HG03045 (cell line): ENCODE results near the gene SLC15A1.
"Not testable (repeated sequence)": the region's sequence is repeated elsewhere in the genome, so short reads cannot be mapped to it uniquely, and the experiment has no call there.

Experiments used
- ATAC-seq: cut with Tn5 transposase; IDR thresholded peaks from one replicate; pipeline ENCODE4 v1.9.1; 2021; ENCODE audit warnings: mild to moderate bottlenecking, moderate library complexity; ENCODE audit not compliant: unreplicated experiment

The SLC15A1 gene

GRCh38 chr13:98755116-98755515, 2.6 kb upstream of the SLC15A1 start:
- no peak for ATAC-seq

GRCh38 chr13:98754468-98754867, 2.0 kb upstream of the SLC15A1 start:
- ATAC-seq: not testable (repeated sequence)

GRCh38 chr13:98751861-98752466, 508 bp downstream of the SLC15A1 start:
- ATAC-seq: no peak

DNA sequence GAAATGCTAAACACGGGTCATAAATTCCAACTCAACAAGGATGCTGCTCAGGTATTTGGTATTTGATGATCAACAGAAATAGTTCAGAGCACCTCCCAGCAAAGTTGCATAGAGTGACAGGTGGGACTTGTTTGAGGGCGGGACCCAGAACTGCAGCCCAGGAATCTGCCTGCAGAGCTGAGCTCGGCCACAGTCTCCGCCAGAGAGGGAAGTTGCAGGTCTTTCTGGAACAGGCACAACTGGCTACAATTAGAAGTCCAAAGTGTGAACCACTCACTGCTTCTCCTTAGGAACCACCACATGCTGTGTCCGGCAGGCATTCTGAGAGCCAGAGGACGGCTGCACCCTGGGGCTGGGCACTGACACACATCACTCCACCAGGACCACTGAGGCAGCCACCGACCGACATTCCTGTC, 1.1 kb downstream of the SLC15A1 start:
- no peak for ATAC-seq

- no peak for ATAC-seq
These were observed 3.0 kb downstream of the SLC15A1 start for GRCh38 chr13:98749501-98749900.

DNA sequence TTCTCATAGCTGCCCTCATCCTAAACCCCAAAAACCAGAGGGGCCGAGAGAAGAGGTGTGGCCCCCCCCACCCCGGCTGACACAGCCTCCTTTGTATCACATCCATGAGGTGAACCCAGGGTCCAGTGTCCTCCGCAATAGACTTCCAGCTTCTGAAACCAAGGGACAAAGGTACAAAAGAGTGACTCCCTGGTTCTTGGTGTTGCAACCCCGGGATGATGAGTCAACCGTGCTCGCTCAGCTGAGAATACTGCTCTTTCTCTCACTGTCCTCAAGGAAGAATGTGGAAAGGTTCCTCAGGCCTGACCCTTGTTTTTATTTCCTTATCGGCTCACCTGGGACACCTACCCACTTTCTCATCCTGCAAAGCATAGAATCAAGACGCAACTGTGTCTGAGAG, 5.5 kb downstream of the SLC15A1 start:
- no peak for ATAC-seq

- ATAC-seq: no peak
These were observed 9.1 kb downstream of the SLC15A1 start for GRCh38 chr13:98743377-98743776.

DNA sequence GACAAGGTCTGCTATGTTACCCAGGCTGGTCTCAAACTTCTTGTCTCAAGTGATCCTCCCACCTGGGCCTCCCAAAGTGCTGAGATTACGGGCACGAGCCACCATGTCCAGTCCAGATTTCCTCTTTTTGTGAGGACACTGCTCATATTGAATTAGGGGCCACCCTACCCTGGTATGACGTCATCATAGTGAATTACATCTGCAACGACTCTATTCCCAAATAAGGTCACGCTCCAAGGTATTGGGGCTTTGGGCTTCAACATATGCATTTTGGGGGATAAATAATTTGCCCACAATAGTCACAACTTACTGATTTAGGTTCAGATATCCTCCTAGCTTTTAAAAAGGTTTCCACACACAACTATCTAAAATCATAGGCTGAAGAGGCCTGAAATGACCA, 9.5 kb downstream of the SLC15A1 start:
- ATAC-seq: no peak

GRCh38 chr13:98741741-98742435, 10.6 kb downstream of the SLC15A1 start:
- ATAC-seq: no peak

DNA sequence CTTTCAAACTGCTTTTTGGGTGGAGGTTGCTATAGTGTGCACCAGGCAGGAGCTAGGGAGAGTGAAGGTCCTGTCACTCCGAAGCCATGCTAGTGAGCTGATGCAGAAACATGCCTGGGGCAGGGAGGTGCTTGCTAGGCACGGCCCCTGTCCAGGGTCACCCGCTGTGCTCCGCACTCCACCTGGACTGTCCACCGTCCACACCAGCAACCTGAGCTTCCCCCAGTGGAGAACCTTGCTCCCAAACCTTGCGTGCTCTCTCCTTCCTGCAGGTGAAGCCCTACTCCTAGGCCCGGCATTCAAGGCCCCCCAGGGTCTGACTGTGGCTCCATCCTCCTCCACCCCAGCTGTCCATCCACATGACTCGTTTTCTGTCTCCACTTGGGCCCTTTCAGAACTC, 12.3 kb downstream of the SLC15A1 start:
- ATAC-seq: no peak

DNA sequence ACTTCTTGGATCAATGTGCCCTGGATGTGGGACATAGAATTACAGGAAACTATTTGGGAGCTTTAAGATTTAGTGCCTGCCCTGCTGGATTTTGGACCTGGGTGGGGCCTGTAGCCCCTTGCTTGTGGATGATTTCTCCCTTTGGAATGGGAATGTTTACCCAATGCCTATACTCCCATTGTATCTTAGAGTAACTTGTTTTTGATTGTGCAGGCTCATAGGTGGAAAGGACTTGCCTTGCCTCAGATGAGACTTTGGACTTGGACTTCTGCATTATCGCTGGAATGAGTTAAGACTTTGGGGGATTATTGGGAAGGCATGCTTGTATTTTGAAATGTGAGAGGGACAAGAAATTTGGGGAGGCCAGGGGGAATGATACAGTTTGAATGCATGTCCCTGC, 13.5 kb downstream of the SLC15A1 start:
- ATAC-seq: no peak

DNA sequence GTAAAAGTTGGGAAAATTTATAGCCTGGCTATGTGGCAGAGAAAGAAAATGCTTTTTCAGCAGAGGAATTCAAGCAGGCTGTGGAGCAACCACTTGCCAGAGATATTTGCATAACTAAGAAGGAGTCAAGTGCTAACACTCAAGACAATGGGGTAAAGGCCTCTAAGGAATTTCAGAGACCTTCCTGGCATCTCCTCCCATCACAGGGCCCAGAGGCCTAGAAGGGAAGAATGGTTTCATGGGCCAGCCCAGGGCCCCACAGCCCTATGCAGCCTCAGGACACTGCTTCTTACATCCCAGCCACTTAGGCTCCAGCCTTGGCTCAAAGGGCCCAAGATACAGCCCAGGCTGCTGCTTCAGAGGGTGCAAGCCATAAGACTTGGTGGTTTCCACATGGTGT, 14.3 kb downstream of the SLC15A1 start:
- ATAC-seq: no peak

DNA sequence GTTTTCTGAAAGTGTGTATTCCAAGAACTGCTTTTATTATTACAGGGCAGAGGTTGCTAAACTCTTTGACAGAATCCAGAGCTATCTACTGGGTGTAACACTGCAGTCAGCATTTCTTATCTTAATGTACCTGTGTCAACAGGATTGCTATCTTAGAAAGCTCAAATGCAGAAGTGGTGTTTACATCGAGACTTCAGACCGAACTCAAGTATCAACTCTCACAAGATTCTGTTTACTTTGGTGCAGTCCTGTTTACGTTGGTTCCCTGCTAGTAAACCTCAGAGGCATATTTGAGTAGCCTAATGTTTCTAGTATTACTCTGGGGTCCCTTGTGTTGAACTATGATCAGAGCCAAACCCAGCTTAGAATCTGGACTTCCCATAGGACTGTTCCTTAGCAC, 20.5 kb downstream of the SLC15A1 start:
- ATAC-seq: no peak

DNA sequence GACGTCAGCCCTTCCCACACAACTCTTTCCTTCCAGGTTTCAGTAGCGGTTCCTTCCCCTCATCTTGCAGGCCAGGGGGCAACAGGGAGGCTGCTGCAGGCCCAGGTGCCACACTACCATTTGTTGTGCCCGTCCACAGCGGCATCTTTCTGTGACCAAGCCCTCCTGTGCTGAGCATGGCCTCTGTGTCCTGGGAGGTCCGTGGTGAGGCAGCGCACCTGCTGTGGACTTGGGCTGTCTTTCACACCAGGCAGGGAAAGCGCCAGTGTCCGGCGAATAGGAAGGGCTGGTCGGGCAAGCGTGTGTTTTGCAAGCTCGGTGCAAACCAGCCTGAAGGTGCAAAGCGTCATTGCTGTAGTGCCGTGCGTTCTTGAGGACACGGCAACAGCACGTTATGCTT, 21.4 kb downstream of the SLC15A1 start:
- no peak for ATAC-seq

GRCh38 chr13:98730441-98730840, 22.0 kb downstream of the SLC15A1 start:
- ATAC-seq: no peak

- no peak for ATAC-seq
These were observed 22.8 kb downstream of the SLC15A1 start for GRCh38 chr13:98729658-98730057.

DNA sequence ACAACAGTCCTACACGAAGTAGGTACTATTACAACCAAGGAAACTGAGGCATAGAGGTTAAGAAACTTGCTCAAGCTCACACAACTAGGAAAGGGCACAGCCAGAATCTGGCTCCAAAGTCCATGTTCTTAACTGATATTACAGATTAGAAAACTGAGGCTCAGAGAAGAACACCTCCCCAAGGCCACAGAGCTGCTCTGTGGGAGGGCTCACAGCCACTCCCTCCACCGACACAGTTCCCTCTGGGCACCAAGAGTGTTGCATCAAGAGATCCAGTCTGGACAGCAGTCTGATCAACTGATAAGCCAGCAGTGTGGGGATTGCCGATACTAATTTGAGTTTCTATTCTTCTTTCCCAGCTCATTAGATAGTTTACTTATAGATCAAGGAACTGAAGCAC, 29.5 kb downstream of the SLC15A1 start:
- no peak for ATAC-seq

DNA sequence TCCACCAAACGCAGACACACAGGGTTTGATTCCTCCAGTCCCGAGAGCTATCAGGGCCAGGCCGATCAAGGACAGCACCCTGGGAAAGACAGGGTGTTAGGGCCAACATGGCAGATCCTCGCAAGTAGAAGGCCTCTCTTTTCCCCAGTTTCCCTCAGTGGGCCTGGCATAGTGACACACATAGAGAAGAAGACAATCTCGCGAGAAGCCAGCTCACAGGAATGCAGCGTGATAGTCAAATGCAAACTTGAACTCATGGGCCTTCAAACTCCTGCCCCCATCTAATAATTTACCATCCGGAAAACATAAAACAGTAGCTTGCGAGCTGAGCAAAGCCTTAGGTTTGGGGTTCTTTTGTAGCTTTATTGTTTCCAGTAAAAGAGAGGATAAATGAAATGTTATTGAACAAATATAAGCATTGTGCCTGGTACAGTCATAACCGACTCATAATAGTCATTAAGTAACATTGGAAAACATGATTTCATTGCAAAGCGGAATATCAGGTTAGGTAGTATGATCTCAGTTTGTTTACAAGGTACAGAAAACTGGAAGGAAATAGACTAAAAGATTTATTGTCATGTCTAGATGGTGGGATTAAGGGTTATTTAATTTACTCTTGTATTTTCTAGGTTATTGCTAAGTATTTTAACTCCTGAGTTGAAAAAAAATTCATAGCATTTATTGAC, 30.5 kb downstream of the SLC15A1 start:
- no peak for ATAC-seq

GRCh38 chr13:98719527-98720250, 32.8 kb downstream of the SLC15A1 start:
- ATAC-seq: no peak

DNA sequence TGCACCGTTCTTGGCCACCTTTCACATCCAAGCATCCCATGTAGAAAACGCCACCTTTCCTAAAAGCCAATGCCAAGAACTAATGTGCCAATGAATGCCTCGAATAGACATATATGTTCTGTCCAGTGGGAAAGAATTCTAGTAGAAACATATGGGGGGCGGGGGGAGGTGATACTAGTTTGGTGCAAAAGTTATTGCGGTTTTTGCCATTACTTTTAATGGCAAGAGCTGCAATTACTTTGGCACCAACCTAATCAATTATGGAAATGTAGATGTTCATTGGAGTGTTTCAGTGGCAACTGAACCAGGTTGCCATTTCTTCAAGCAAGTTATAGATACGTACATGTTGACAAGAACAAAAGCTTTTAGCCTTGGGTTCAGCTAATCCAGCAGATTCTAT, 34.6 kb downstream of the SLC15A1 start:
- ATAC-seq: no peak

GRCh38 chr13:98717256-98717655, 35.2 kb downstream of the SLC15A1 start:
- ATAC-seq: no peak

GRCh38 chr13:98710521-98710920, 42.0 kb downstream of the SLC15A1 start:
- ATAC-seq: no peak
